SK-N-SH (cell line): ENCODE data around the gene PLTP.

ENCODE experiments used
- CHD2 ChIP-seq: fragments of 150-350 bp; IDR thresholded peaks from 2 replicates; pipeline ENCODE4 v1.6.1; 2018; ENCODE audit warnings: low read length; ENCODE audit not compliant: partially characterized antibody
- CTCF ChIP-seq: fragments of 200-600 bp; sonication (generic); IDR thresholded peaks from 2 replicates; pipeline ENCODE4 v1.6.1; 2017; ENCODE audit warnings: antibody characterized with exemption, mild to moderate bottlenecking, moderate library complexity
- EP300 ChIP-seq, 2 experiments: IDR thresholded peaks; 2 replicates each; pipeline versions ENCODE4 v1.4.0 to v1.6.1; 2012; ENCODE audit warnings: borderline replicate concordance in 1 of 2, low read depth in 1 of 2, low read length in 1 of 2
- EZH2phosphoT487 ChIP-seq: fragments of 200-600 bp; sonication (generic); IDR thresholded peaks from 2 replicates; pipeline ENCODE4 v1.6.1; 2017; ENCODE audit warnings: low read depth, mixed run types, mild to moderate bottlenecking, antibody characterized with exemption, moderate library complexity, borderline replicate concordance
- MAX ChIP-seq: IDR thresholded peaks from 2 replicates; pipeline ENCODE4 v1.4.0; 2012; ENCODE audit warnings: low read depth
- PBX3 ChIP-seq: IDR thresholded peaks from 2 replicates; pipeline ENCODE4; 2012
- RAD21 ChIP-seq: IDR thresholded peaks from 2 replicates; pipeline ENCODE4 v1.6.1; 2012; ENCODE audit warnings: mild to moderate bottlenecking, low read length
- RXRA ChIP-seq: IDR thresholded peaks from 2 replicates; pipeline ENCODE4 v1.4.0; 2012; ENCODE audit warnings: low read depth, mild to moderate bottlenecking, borderline replicate concordance
- SIN3A ChIP-seq: IDR thresholded peaks from 2 replicates; pipeline ENCODE4 v1.6.1; 2012; ENCODE audit warnings: low read depth, mild to moderate bottlenecking, low read length, moderate library complexity, borderline replicate concordance
- SMC3 ChIP-seq: IDR thresholded peaks from 2 replicates; pipeline ENCODE4 v1.6.1; 2012; ENCODE audit warnings: low read depth, low read length, improper control_type of control experiment
- TAF1 ChIP-seq: IDR thresholded peaks from 2 replicates; pipeline ENCODE4 v1.6.1; 2012; ENCODE audit warnings: low read depth, mild to moderate bottlenecking, low read length, moderate library complexity, borderline replicate concordance
- TCF12 ChIP-seq: IDR thresholded peaks from 2 replicates; pipeline ENCODE4 v1.4.0; 2012
- YY1 ChIP-seq: IDR thresholded peaks from 2 replicates; pipeline ENCODE4 v1.4.0; 2012; ENCODE audit warnings: low read depth, mild to moderate bottlenecking

- TF ChIP-seq EZH2phosphoT487, result no peak
- no peak for TF ChIP-seq TCF12
- TF ChIP-seq CTCF, result no peak
- TF ChIP-seq CHD2, result no peak
- no peak for TF ChIP-seq PBX3
- TF ChIP-seq TAF1, result no peak
- no peak for TF ChIP-seq MAX
- TF ChIP-seq RXRA, result no peak
- no peak for TF ChIP-seq RAD21
- no peak for TF ChIP-seq EP300 (IDR thresholded peaks at IDR 0.05; ENCODE audit: borderline replicate concordance in 1 of 2, low read depth in 1 of 2, low read length in 1 of 2)
- no peak for TF ChIP-seq SMC3
- no peak for TF ChIP-seq SIN3A
- TF ChIP-seq YY1, result no peak
Observed at GRCh38 chr20:45908084-45908483, 3.9 kb downstream of the PLTP start.
